GM12873 (cell line): ENCODE measurements around the gene TNFRSF17.

ENCODE experiments used
- TF ChIP-seq, protein P1 (sequence below): IDR thresholded peaks from 2 replicates; pipeline ENCODE4 v1.5.1; 2012; ENCODE audit warnings: low read depth, mild to moderate bottlenecking, moderate library complexity, low read length, control low read depth; ENCODE audit not compliant: insufficient read depth; ENCODE audit errors: missing control alignments

The TNFRSF17 gene

GRCh38 chr16:12006637-12007036, 41.6 kb downstream of the TNFRSF17 start:
- TF ChIP-seq, protein P1, sequence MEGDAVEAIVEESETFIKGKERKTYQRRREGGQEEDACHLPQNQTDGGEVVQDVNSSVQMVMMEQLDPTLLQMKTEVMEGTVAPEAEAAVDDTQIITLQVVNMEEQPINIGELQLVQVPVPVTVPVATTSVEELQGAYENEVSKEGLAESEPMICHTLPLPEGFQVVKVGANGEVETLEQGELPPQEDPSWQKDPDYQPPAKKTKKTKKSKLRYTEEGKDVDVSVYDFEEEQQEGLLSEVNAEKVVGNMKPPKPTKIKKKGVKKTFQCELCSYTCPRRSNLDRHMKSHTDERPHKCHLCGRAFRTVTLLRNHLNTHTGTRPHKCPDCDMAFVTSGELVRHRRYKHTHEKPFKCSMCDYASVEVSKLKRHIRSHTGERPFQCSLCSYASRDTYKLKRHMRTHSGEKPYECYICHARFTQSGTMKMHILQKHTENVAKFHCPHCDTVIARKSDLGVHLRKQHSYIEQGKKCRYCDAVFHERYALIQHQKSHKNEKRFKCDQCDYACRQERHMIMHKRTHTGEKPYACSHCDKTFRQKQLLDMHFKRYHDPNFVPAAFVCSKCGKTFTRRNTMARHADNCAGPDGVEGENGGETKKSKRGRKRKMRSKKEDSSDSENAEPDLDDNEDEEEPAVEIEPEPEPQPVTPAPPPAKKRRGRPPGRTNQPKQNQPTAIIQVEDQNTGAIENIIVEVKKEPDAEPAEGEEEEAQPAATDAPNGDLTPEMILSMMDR = no peak

DNA sequence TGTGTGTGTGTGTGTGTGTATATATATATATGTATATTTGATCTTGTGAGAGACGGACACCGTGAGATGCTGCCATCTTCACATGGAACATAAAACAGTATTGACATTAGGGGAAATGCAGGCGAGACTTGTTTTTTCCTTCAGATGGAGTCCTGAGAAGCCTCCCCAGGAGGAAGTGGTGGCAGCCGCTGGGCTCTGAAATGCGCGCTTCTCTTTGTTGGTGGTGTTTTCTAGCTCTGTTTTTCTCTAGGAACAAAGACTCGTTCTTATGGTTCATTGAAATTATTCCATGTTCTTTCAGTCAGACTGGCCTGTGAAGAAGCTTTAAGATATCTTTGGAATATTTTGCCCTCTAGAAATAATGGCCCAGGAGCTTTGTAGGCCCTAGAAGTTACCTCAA, 44.5 kb downstream of the TNFRSF17 start:
- TF ChIP-seq, protein P1 = no peak

GRCh38 chr16:12009922-12010321, 44.9 kb downstream of the TNFRSF17 start:
- TF ChIP-seq, protein P1 = no peak

GRCh38 chr16:12010388-12011251, 45.6 kb downstream of the TNFRSF17 start:
- TF ChIP-seq, protein P1 = no peak

DNA sequence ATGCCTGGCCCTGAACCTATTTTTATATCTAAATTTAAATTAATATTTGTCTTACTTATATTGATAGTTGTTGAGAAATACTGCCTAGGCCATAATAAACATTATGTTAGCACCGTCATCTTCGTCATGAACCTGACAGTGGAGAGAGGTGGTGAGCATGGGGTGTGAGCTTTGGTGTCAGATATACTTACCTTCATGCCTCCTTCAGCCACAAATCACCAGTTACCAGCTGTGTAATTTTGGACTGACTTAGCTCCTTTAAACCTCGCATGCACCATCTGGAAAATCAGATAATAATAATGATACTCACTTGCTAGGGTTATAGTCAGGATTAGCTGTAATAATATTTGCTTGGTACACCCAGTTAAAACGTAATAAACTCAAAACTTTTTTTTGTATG, 46.6 kb downstream of the TNFRSF17 start:
- TF ChIP-seq, protein P1 = no peak

DNA sequence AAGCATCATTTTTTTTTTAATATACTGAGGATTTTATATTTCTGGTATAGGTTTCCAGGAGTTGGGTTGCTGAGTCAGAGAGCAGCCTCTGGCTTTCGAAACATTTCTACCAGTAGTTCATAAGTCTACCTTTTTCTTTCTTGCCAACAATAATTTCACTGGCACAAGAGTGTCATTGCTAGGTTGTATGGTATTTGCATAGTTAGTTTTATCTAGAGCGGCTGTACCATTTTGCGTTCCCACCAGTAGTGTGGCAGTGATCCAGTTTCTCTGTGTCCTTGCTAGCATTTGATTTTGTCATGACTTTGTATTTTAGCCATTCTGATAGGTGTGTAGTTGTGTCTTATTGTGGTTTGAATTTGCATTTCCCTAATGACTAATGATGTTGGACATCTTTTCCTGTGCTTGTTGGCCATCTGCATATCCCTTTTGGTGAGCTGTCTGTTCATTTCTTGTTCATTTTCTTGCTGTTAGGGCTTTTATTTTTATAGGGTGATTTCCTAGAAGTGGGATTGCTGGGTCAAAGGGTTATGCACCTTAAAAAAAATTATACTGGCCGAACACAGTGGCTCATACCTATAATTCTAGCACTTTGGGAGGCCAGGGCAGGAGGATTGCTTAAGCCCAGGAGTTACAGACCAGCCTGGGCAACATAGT, 51.4 kb downstream of the TNFRSF17 start:
- TF ChIP-seq, protein P1 = no peak

- TF ChIP-seq, protein P1 = no peak
Measured at GRCh38 chr16:12017558-12017957, 52.5 kb downstream of the TNFRSF17 start.
